ENCODE measurements around the gene SEMA4C.
A peak's percentile ranks its signal among the peaks of the same experiment; 100 is the strongest.

Gene SEMA4C

GRCh38 chr2:96846825-96847224 is 23.1 kb downstream of the SEMA4C start:
- DNase-seq (ENCODE audit: low read depth in 4 of 4, low spot score in 1 of 4), result no peak

GRCh38 chr2:96844405-96844808 is 25.5 kb downstream of the SEMA4C start:
- no peak for DNase-seq (ENCODE audit: low read depth in 4 of 4, low spot score in 1 of 4)

DNA sequence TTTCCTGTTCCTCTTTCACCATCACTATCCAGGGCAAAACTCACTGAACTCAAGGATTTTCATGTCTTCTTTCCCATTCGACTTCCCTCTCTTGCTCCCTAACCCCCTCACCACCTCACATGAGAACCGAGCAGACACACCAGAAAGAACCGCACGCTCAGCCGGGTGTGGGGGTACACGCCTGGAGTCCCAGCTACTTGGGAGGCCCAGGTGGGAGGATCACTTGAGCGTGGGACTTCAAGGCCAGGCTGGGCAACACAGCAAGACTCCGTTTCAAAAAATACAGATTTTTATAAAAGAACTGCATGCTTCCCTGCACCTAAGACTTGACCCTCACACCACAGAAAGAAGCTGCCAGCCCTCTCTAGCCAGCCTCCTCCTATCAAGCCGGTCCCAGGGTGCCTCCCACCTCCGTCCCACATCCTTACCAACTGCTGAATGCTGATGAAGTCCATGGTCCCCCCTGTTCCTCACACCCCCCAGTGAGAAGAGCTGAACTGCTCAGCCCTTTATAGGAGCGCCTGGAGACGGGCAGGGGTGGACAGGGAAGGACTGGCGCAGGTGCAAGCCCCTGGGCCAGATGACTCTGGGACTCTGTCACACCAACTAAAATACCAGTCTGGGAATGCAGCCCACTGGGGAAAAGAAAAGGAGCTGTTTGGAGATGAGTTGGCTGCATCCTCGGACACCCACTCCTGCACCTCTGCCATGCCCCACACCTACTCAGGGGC is 26.2 kb downstream of the SEMA4C start, which contains the start of gene ANKRD23:
TSS of gene ANKRD23 (minus strand) at position 484 of the 731 bp plus-strand sequence. CDS start at position 455, 29 bp downstream.
- DNase-seq (ENCODE audit: low read depth in 4 of 4, low spot score in 1 of 4), result no peak

DNA sequence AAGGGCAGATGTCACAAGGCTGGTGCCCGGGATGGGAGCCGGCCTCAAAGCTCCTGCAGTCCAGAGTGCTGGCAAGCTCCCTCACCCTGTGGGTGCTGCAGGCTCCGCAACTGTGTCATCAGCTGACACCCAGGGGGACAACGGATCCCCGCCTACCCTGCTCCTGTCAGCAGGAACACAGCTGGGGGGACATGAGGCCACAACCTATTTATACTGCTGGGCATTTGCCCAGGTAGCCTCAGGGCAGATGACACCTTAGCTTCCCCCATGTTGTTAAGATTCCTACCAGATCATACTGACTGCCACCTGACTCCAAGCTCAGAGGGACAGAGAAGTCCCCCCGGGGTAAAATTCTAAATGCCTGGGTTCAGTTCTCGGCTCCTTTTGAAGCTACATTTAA is 27.3 kb downstream of the SEMA4C start:
- DNase-seq (ENCODE audit: low read depth in 4 of 4, low spot score in 1 of 4), result no peak

GRCh38 chr2:96841701-96842495 is 28.0 kb downstream of the SEMA4C start:
- no peak for DNase-seq (ENCODE audit: low read depth in 4 of 4, low spot score in 1 of 4)

GRCh38 chr2:96839875-96840850 is 29.7 kb downstream of the SEMA4C start:
- DNase-seq (ENCODE audit: low read depth in 4 of 4, low spot score in 1 of 4), result no peak

- DNase-seq (ENCODE audit: low read depth in 4 of 4, low spot score in 1 of 4), result peak in 3 of 4 experiments; percentile 47 to 80 (median 65)
Observed at GRCh38 chr2:96839293-96839874, 30.5 kb downstream of the SEMA4C start.

GRCh38 chr2:96838345-96839292 is 31.3 kb downstream of the SEMA4C start:
- no peak for DNase-seq (ENCODE audit: low read depth in 4 of 4, low spot score in 1 of 4)

GRCh38 chr2:96837575-96837974 is 32.3 kb downstream of the SEMA4C start:
- DNase-seq (ENCODE audit: low read depth in 4 of 4, low spot score in 1 of 4), result no peak

DNA sequence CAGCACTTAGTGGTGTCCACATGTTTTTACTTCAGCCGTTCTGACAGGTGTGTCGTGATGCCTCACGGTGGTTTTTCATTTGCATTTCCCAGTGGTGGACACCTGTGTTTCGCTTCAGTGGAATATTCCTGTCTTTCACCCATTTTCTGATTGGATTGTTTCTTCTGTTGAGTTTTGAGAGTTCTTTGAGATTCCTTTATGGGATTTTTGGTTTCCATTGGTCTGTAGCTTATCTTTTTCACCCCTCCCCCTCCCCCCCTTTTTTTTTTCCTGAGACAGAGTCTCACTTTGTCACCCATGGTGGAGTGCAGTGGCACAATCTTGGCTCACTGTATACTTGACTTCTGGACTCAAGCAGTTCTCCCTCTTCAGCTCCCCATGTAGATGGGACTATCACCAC is 34.0 kb downstream of the SEMA4C start:
- no peak for DNase-seq (ENCODE audit: low read depth in 4 of 4, low spot score in 1 of 4)

GRCh38 chr2:96832754-96833507 is 36.9 kb downstream of the SEMA4C start:
- DNase-seq (ENCODE audit: low read depth in 4 of 4, low spot score in 1 of 4), result no peak

DNA sequence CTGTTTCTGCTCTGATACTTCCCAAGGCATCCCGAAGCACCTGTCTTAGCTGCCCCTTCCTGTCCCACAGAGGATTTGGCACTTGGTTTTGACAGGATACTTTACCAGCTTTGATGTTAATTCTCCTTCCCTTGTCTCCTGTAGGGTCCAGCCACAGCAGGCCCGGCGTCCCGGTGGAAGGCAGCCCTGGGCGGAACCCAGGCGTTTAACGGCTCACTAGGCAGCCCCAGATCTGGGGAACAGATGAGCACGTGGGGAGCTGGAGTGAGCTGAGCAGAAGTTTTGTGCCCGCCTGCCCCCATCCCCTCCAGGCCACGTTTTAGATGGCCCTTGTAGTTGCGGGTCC is 37.5 kb downstream of the SEMA4C start:
- DNase-seq (ENCODE audit: low read depth in 4 of 4, low spot score in 1 of 4), result no peak

DNA sequence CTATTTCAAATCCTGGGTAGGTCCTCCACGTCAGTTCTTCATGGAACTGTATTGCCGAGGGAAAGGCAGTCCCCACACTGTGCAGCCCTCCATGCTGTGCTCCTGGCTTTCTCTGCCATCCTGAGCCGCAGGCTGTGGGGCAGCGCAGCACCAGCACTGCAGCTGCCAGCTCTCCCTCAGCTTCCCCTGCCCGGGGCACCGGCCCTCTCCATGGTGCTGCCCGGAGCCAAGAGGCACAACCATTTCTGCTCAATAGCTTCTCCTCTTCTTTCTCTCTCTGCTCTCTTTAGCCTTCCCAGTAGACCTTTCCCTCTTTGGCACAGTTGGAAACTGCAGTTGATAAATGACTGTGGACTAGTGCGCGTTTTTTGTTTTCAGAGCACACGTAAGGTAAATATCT is 38.2 kb downstream of the SEMA4C start:
- DNase-seq (ENCODE audit: low read depth in 4 of 4, low spot score in 1 of 4), result no peak

DNA sequence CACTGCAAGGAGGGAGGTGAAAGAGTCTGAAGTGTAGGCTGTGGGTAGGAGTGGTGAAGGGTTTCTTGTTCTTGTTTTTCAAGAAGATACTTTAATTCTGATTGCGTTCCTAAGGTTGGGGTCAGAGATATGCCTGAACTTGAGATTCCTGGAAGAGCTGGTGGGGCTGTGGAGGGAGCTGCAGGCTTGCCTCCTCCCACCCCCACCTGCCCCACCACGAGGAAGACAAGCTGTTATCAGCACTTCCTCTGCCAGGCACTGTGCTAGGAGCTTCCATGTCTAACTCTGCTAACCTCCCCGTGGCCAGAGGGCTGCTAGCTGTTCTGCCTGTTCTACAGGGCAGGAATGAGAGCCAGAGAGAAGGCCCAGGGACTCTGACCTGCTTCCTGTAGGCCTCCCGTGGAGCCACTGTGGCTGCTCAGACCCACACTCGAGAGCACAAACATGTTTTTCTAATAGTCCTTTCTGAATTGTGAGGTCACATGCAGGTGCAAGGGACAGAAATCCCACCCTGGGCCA is 39.8 kb downstream of the SEMA4C start:
- DNase-seq (ENCODE audit: low read depth in 4 of 4, low spot score in 1 of 4), result no peak

GRCh38 chr2:96828874-96829273 is 41.0 kb downstream of the SEMA4C start:
- DNase-seq (ENCODE audit: low read depth in 4 of 4, low spot score in 1 of 4), result no peak

GRCh38 chr2:96828436-96828835 is 41.4 kb downstream of the SEMA4C start:
- DNase-seq (ENCODE audit: low read depth in 4 of 4, low spot score in 1 of 4), result no peak

DNA sequence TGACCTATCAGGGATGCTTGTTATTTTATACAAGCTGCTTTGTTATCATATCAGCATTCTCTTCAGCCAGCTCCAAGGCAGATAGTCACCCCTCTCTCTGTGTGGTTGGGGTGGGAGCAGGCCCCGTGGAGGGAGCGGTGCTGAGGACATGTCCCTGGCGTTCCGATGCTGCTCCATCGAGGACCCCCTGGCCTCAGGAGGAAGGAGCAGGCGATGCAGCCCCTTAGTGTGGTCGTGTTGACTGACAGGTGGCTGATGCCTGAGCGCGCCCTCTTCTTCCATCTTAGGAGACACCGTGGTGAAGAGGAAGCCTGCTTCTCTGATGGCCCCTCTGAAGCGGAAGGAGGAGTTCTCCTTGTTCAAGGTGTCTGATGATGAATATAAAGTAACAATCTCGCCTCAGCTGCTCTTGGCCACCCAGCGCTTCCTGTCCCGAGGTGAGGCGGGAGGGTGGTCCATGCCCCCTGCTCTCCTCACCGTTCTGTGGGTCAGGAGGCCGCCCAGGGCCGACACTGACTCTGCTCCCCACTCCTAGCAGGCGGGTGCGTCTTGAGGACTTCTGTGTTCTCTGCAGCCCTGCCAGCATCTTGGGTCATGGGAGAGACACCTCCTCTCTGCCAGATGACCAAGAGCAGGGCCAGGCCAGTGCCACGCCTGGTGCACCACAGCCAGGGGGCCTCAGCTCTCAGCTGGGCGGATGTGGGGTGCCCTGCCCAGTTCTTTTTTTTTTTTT is 43.2 kb downstream of the SEMA4C start:
- no peak for DNase-seq (ENCODE audit: low read depth in 4 of 4, low spot score in 1 of 4)

GRCh38 chr2:96825057-96825456 is 44.8 kb downstream of the SEMA4C start:
- no peak for DNase-seq (ENCODE audit: low read depth in 4 of 4, low spot score in 1 of 4)

All from stimulated activated CD4-positive, alpha-beta T cell treated with anti-CD3 and anti-CD28 coated beads, Interleukin-1b, Interleukin-23, amount 100 ng/mL, for 24 hours (primary cell).